ENCODE results near the gene PDE4A. TPM values are rescaled to one million over a fixed set of nuclear protein-coding genes. Genes with fewer than 3 reads are reported as not detected.
A peak's percentile ranks its signal among the peaks of the same experiment; 100 is the strongest.
"Not testable (repeated sequence)": the region's sequence is repeated elsewhere in the genome, so short reads cannot be mapped to it uniquely, and the experiment has no call there.

PDE4A gene
- total and polyA plus RNA-seq, 2 donors = 0.24 to 4.8 TPM

DNA sequence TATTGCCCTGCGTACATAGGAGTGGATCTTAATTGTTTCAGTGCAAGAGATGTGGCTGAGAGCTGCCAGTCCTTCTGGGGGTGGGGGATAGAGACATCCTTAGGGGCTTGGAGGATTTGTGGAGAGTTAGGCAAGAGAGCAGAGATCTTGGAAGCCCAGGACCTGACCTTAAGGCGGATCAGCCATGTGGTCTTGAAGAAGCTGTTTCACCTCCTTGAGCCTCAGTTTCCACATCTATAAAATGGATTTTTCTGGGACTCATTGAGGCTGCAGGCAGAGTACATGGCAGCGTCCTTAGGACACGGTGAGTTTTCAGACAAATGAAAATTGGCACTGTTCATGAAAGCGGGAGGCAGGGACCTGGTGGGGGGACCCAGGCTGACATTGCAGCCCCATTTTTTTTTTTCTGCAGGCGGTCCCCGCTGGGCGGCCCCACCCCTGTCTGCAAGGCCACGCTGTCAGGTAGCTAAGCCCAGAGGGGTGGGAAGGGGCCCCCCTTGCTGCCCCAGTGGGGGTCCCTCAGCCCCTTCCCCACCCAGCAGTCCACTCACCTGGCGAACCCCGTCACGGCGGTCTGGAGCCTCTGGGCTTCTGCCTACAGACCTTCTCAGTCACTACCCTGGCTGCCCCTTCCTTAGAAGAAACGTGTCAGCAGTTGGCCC lies 30.0 kb downstream of the PDE4A start:
- DNase-seq (ENCODE audit: low read depth in 6 of 9, low spot score in 9 of 9) = no peak
- Histone ChIP-seq H3K4me1 (ENCODE audit: control insufficient read depth in 2 of 2, insufficient read depth in 2 of 2, low read length in 2 of 2) (peaks cover 0 to 6% of the 10 kb centered on the region in 2 donors), H3K9me3 (ENCODE audit: control insufficient read depth in 2 of 2, insufficient read depth in 1 of 2, low read length in 1 of 2) (no peaks in the 10 kb centered on the region), H3K27ac (ENCODE audit: low read depth in 1 of 2, low read length in 1 of 2) (no peak overlapping the region), H3K4me3 (ENCODE audit: low read length in 2 of 2) (no peak overlapping the region), H3K36me3 (ENCODE audit: control insufficient read depth in 2 of 2, insufficient read depth in 2 of 2, low read length in 1 of 2) (no peaks in the 10 kb centered on the region), H3K27me3 (ENCODE audit: control insufficient read depth in 2 of 2, insufficient read depth in 1 of 2, low read length in 1 of 2) (peaks cover 0 to 55% of the 10 kb centered on the region in 2 donors)
- WGBS = 94% methylated on average over 14 of the region's 14 CpGs

DNA sequence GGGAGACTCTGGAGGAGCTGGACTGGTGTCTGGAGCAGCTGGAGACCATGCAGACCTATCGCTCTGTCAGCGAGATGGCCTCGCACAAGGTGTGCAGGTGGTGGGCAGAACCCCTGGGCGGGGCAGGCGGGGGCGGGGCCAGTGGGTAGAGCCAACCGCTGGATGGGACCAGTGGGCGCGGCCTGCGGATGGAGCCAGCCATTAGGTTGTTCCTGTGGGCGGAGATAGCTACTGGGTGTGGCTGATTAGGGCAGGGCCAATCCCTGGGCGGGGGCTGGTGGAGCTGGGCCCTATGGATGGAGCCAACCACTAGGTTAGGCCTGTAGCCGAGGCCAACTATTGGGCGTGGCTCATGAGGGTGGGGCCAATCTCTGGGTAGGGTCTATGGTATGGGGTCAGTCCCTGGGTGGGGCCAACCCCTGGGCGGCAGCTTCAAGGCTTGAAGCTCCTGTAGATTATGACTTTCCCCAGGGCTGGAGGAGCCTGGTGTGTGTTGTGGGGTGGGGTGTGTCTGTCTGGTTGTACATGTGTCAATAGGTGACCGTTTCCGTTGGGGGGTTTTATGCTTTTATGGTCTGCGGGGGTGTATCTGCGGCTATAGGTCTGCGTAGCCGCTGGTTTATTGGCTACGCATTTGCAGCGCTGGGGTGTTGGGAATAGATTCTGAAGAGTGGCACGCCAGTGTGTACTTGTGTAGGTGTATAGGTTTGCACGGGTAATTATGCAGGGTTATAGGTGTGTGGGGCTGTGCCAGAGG lies 30.7 kb downstream of the PDE4A start:
- Histone ChIP-seq H3K4me3 (ENCODE audit: low read length in 2 of 2) (no peak overlapping the region), H3K27me3 (ENCODE audit: control insufficient read depth in 2 of 2, insufficient read depth in 1 of 2, low read length in 1 of 2) (peaks cover 0 to 56% of the 10 kb centered on the region in 2 donors), H3K4me1 (ENCODE audit: control insufficient read depth in 2 of 2, insufficient read depth in 2 of 2, low read length in 2 of 2) (peaks cover 0 to 6% of the 10 kb centered on the region in 2 donors), H3K36me3 (ENCODE audit: control insufficient read depth in 2 of 2, insufficient read depth in 2 of 2, low read length in 1 of 2) (no peaks in the 10 kb centered on the region), H3K9me3 (ENCODE audit: control insufficient read depth in 2 of 2, insufficient read depth in 1 of 2, low read length in 1 of 2) (no peaks in the 10 kb centered on the region), H3K27ac (ENCODE audit: low read depth in 1 of 2, low read length in 1 of 2) (no peak overlapping the region)
- WGBS = 88% methylated on average over 25 of the region's 25 CpGs
- no peak for DNase-seq (ENCODE audit: low read depth in 6 of 9, low spot score in 9 of 9)

DNA sequence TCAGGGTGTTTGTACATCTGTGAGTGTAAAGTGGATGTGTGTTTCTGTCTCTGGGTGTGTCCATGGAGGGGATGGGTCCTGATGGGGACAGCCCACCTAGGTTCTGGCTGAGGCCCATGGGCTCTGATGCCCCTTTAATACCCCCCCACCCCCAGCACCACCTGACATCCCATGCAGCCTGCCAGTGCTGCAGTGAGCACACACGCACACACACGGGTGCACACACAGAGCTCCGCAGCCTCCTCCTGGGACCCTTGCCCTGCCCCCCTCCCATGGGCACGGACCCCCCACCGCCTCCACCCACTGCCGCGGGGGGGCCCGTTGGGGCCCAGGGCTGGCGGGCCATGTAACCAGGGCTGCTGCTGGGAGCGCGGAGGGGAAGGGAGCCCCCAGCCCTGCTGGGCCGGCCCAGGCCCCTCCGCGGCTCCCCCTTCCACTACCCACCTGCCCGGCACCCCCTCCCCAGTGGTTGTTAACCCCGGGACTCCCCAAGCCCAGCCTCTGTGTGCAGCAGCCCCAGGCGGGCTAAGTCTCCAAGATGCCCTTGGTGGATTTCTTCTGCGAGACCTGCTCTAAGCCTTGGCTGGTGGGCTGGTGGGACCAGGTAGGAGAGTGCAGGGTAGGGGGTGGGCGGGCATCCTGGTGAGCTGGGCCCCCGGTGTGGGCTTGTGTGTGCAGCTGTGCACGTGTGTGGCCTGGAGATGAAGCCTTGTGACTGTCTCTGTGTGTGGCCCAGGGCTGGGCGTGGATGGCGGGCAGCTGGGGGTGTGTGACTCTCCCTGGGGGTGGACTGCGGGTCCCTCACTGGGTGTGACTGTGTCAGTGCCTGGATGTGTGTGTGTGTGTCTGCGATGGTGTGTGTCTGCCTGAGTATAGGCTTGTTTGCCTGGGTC lies 32.6 kb downstream of the PDE4A start:
- no peak for DNase-seq (ENCODE audit: low read depth in 6 of 9, low spot score in 9 of 9)
- Histone ChIP-seq H3K9me3 (ENCODE audit: control insufficient read depth in 2 of 2, insufficient read depth in 1 of 2, low read length in 1 of 2) (no peaks in the 10 kb centered on the region), H3K27ac (ENCODE audit: low read depth in 1 of 2, low read length in 1 of 2) (no peak overlapping the region), H3K4me3 (ENCODE audit: low read length in 2 of 2) (no peak overlapping the region), H3K4me1 (ENCODE audit: control insufficient read depth in 2 of 2, insufficient read depth in 2 of 2, low read length in 2 of 2) (peaks cover 0 to 6% of the 10 kb centered on the region in 2 donors), H3K36me3 (ENCODE audit: control insufficient read depth in 2 of 2, insufficient read depth in 2 of 2, low read length in 1 of 2) (no peaks in the 10 kb centered on the region), H3K27me3 (ENCODE audit: control insufficient read depth in 2 of 2, insufficient read depth in 1 of 2, low read length in 1 of 2) (peaks cover 0 to 59% of the 10 kb centered on the region in 2 donors)
- 63% methylated on average over 25 of the region's 25 CpGs for WGBS

DNA sequence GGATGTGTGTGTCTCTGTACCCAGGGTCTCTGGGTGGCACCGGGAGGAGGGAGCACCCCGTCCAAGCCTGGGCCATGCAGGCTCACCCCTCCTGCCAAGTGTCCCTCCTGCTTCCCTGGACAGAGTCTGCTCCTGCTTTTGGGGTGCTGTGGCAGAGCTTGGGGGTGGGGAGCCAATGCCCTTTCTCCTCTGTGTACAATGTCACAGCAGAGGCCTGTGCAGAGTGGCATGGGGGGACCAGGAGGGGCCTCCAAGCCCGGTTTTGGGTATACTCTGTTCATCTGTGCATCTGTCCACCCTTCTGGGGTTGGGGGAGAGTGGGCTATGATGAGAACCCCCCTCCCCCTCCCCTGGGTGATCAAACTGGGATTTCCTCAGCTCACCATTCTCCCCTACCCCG lies 33.5 kb downstream of the PDE4A start:
- H3K4me3 ChIP-seq (ENCODE audit: low read length in 2 of 2) = no peak overlapping the region
- peaks cover 0 to 6% of the 10 kb centered on the region in 2 donors for H3K4me1 ChIP-seq (ENCODE audit: control insufficient read depth in 2 of 2, insufficient read depth in 2 of 2, low read length in 2 of 2)
- WGBS = 78% methylated on average over 4 of the region's 4 CpGs
- no peak overlapping the region for H3K27ac ChIP-seq (ENCODE audit: low read depth in 1 of 2, low read length in 1 of 2)
- H3K27me3 ChIP-seq (ENCODE audit: control insufficient read depth in 2 of 2, insufficient read depth in 1 of 2, low read length in 1 of 2) = peaks cover 0 to 60% of the 10 kb centered on the region in 2 donors
- no peak for DNase-seq (ENCODE audit: low read depth in 6 of 9, low spot score in 9 of 9)
- no peaks in the 10 kb centered on the region for H3K9me3 ChIP-seq (ENCODE audit: control insufficient read depth in 2 of 2, insufficient read depth in 1 of 2, low read length in 1 of 2)
- H3K36me3 ChIP-seq (ENCODE audit: control insufficient read depth in 2 of 2, insufficient read depth in 2 of 2, low read length in 1 of 2) = no peaks in the 10 kb centered on the region

DNA sequence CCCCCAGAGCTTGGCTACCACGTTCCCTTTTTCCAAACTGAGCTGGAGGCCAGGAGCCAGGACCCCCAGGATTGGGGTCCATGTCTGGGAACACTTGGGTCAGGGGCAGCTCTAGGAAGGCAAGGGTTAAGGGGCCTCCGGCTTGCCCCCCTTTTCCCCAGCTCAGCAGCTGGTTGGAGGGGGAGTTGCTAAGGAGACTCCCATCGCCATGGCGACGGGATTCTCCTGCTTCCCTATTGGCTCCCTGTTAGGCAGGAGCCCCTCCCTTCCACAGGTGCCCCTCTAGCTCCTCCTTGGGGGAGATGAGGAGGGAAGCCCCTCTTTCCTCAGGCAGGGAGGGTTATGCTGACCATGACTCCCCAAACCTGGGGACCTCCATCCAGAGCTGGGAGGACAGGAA lies 33.9 kb downstream of the PDE4A start:
- H3K4me1 ChIP-seq (ENCODE audit: control insufficient read depth in 2 of 2, insufficient read depth in 2 of 2, low read length in 2 of 2) = peaks cover 0 to 6% of the 10 kb centered on the region in 2 donors
- no peak overlapping the region for H3K4me3 ChIP-seq (ENCODE audit: low read length in 2 of 2)
- 24% methylated on average over 5 of the region's 5 CpGs for WGBS
- H3K27ac ChIP-seq (ENCODE audit: low read depth in 1 of 2, low read length in 1 of 2) = no peak overlapping the region
- H3K27me3 ChIP-seq (ENCODE audit: control insufficient read depth in 2 of 2, insufficient read depth in 1 of 2, low read length in 1 of 2) = peaks cover 0 to 61% of the 10 kb centered on the region in 2 donors
- no peaks in the 10 kb centered on the region for H3K36me3 ChIP-seq (ENCODE audit: control insufficient read depth in 2 of 2, insufficient read depth in 2 of 2, low read length in 1 of 2)
- no peaks in the 10 kb centered on the region for H3K9me3 ChIP-seq (ENCODE audit: control insufficient read depth in 2 of 2, insufficient read depth in 1 of 2, low read length in 1 of 2)
- DNase-seq (ENCODE audit: low read depth in 6 of 9, low spot score in 9 of 9) = peak in 1 of 9 donors; percentile 44

DNA sequence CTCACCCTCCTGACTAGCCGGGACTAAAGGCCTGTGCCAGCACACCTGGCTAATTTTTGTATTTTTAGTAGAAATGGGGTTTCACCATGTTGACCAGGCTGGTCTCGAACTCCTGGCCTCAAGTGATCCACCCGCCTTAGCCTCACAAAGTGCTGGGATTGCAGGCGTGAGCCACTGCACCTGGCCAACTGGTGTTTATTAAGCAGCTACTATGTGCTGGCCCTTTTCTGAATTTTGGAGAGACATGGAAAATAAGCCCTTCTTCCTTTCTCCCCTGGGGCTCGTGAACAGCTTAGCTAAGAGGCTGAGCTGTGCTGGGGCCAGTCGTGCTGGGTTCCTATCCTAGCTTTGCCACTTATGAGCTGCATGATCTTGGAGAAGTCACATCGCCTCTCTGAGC lies 38.4 kb downstream of the PDE4A start:
- 95% methylated on average over 7 of the region's 7 CpGs for WGBS
- peaks cover 7 to 17% of the 10 kb centered on the region in 2 donors for H3K4me1 ChIP-seq (ENCODE audit: control insufficient read depth in 2 of 2, insufficient read depth in 2 of 2, low read length in 2 of 2)
- not testable (repeated sequence) for H3K27ac ChIP-seq (ENCODE audit: low read depth in 1 of 2, low read length in 1 of 2); DNase-seq (ENCODE audit: low read depth in 6 of 9, low spot score in 9 of 9); H3K4me3 ChIP-seq (ENCODE audit: low read length in 2 of 2); H3K9me3 ChIP-seq (ENCODE audit: control insufficient read depth in 2 of 2, insufficient read depth in 1 of 2, low read length in 1 of 2); H3K36me3 ChIP-seq (ENCODE audit: control insufficient read depth in 2 of 2, insufficient read depth in 2 of 2, low read length in 1 of 2)
- peaks cover 2 to 52% of the 10 kb centered on the region in 2 donors for H3K27me3 ChIP-seq (ENCODE audit: control insufficient read depth in 2 of 2, insufficient read depth in 1 of 2, low read length in 1 of 2)

DNA sequence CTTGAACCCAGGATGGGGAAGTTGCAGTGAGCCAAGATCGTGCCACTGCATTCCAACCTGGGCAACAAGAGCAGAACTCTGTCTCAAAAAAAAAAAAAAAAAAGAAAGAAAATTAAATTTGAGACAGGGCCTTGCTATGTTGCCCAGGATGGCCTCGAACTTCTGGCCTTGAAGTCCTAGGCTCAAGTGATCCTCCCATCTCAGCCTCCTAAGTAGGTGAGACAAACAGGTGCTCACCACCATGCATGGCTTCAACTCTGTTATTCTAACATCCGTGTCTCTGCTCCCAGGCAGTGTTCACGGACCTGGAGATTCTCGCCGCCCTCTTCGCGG lies 40.3 kb downstream of the PDE4A start:
- H3K9me3 ChIP-seq (ENCODE audit: control insufficient read depth in 2 of 2, insufficient read depth in 1 of 2, low read length in 1 of 2) = no peaks in the 10 kb centered on the region
- H3K4me1 ChIP-seq (ENCODE audit: control insufficient read depth in 2 of 2, insufficient read depth in 2 of 2, low read length in 2 of 2) = peaks cover 7 to 11% of the 10 kb centered on the region in 2 donors
- 49% methylated on average over 8 of the region's 8 CpGs for WGBS
- no peak for DNase-seq (ENCODE audit: low read depth in 6 of 9, low spot score in 9 of 9)
- peak overlapping the region in 1 of 2 donors; percentile 42 for H3K27ac ChIP-seq (ENCODE audit: low read depth in 1 of 2, low read length in 1 of 2)
- H3K27me3 ChIP-seq (ENCODE audit: control insufficient read depth in 2 of 2, insufficient read depth in 1 of 2, low read length in 1 of 2) = peaks cover 2 to 40% of the 10 kb centered on the region in 2 donors
- H3K4me3 ChIP-seq (ENCODE audit: low read length in 2 of 2) = no peak overlapping the region
- no peaks in the 10 kb centered on the region for H3K36me3 ChIP-seq (ENCODE audit: control insufficient read depth in 2 of 2, insufficient read depth in 2 of 2, low read length in 1 of 2)

DNA sequence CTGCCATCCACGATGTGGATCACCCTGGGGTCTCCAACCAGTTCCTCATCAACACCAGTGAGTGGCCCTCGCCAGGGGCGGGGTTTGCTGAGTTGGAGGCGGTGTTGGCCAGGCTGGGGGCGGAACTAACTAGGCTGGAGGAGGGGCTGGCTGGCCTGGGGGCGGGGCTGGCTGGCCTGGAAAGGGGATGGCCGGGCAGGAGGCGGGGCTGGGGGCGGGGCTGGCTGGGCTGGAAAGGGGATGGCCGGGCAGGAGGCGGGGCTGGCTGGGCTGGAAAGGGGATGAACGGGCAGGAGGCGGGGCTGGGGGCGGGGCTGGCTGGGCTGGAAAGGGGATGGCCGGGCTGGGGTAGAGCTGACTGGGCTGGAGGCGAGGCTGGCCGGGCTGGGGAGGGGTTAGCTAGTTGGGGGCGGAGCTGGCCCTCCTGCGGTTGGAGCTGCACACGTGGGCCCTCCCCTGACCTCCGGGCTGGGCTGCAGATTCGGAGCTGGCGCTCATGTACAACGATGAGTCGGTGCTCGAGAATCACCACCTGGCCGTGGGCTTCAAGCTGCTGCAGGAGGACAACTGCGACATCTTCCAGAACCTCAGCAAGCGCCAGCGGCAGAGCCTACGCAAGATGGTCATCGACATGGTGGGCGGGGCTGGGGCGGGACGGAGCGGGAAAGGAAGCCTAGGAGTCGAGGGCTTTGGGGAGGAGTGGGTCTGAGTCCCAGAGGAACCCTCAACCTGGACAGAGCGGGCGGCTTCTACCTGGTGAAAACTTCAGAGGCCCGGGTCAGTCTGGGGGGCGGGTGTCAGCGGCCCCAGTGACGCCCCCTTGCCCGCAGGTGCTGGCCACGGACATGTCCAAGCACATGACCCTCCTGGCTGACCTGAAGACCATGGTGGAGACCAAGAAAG lies 41.0 kb downstream of the PDE4A start:
- Histone ChIP-seq H3K4me1 (ENCODE audit: control insufficient read depth in 2 of 2, insufficient read depth in 2 of 2, low read length in 2 of 2) (peaks cover 7 to 11% of the 10 kb centered on the region in 2 donors), H3K4me3 (ENCODE audit: low read length in 2 of 2) (peak overlapping the region in 1 of 2 donors; percentile 21), H3K9me3 (ENCODE audit: control insufficient read depth in 2 of 2, insufficient read depth in 1 of 2, low read length in 1 of 2) (no peaks in the 10 kb centered on the region), H3K27ac (ENCODE audit: low read depth in 1 of 2, low read length in 1 of 2) (peak overlapping the region in 1 of 2 donors; percentile 42), H3K36me3 (ENCODE audit: control insufficient read depth in 2 of 2, insufficient read depth in 2 of 2, low read length in 1 of 2) (no peaks in the 10 kb centered on the region), H3K27me3 (ENCODE audit: control insufficient read depth in 2 of 2, insufficient read depth in 1 of 2, low read length in 1 of 2) (peaks cover 2 to 39% of the 10 kb centered on the region in 2 donors)
- 6% methylated on average over 45 of the region's 45 CpGs for WGBS
- peak in 6 of 9 donors; percentile 28 to 63 (median 53) for DNase-seq (ENCODE audit: low read depth in 6 of 9, low spot score in 9 of 9)

Measured in thymus (tissue), 11 donors.